ENCODE measurements around the gene MARCO. TPM values are rescaled to one million over a fixed set of nuclear protein-coding genes. Genes with fewer than 3 reads are reported as not detected.
A peak's percentile ranks its signal among the peaks of the same experiment; 100 is the strongest.

Gene MARCO
- polyA plus RNA-seq, 6 donors from 2014 or later, result 0.29 TPM; not detected in 5

DNA sequence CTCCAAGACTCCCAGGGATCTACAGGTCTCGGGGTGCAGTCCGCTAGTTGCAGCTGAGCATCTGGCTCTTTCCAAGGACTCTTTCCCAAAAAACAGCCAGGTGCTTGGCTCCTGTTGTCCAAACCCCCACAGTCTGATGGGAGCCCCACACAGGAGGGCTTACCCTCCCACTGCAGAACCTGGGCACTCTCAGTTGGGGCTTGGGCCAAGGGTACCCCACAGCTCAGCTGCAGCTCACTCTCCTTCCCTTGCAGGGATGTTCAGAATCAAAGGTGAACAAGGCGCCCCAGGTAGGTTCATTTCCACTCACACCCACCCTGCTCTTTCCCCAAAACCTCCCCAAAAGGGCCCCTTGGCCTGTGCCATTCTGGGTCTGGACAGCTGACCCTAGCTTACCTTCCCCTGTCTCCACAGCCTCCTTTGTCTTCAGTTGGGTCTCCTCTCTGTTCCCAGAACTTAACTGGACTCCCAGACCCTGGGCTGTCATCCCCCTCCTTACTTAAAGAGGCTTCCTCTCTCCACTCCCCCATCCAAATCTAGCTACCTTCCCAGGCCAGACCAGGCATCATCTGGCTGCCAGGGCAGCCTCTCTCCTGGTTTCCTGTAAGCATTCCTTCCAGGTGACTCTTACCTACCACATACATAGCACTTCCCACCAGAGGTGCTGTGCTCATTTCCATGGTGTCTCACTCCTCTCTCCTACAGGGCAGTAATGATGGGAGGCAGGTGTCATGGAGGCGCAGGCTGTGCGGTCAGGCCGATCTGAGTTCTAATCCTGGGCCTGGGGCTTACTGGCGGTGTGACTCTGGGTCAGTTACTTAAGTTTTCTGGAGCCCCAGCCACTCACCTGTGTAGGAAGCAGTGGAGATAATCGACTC is 29.5 kb downstream of the MARCO start:
- Mint-ChIP-seq H3K4me3 (no peak overlapping the region), H3K27ac (no peak overlapping the region), H3K27me3 (peaks cover 18 to 27% (median 26%) of the 10 kb centered on the region in 3 donors), H3K9me3 (peaks cover 0 to 5% (median 2%) of the 10 kb centered on the region in 7 donors), H3K36me3 (no peaks in the 10 kb centered on the region), H3K4me1 (no peaks in the 10 kb centered on the region)
- DNase-seq (no peak), ATAC-seq (ENCODE audit: low read depth in 2 of 2) (no peak)

GRCh38 chr2:118973542-118973951 is 31.6 kb downstream of the MARCO start:
- Mint-ChIP-seq H3K4me3 (no peak overlapping the region), H3K36me3 (no peaks in the 10 kb centered on the region)

DNA sequence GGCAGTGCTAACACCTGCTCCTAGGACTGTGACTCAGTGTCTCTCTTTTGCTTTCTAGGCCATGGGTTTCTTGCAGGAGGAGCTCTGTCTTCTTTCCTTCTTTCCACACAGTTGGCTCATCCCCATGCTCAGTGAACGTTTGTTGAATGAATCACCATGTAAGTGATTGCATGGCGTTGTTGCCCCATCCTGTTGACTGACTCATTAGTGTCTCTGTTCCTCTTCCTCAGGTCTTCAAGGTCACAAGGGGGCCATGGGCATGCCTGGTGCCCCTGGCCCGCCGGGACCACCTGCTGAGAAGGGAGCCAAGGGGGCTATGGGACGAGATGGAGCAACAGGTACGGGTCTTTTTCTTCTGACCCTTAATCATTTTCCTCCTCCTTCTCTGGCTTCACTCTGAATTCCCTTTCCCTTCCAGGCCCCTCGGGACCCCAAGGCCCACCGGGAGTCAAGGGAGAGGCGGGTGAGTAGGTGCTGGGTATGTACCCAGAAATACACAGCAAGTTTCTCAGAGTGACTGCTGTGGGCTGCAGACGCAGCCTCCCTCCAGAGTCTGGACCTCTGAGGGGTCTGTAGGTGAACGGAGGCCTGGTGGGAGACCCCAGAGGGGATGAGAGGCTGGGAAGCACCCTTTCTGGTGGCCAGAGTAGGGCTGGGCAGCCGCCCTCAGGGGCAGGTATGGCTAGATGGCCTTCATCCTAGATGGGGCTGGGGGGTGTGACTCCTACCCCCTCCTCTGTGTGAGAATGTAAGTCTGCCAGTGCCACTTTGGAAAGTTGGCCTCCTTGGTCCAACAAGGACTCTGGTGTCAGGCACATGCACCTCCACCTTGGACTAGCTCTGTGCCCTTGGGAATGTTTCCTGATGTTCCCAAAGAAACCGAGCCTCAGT is 32.4 kb downstream of the MARCO start:
- Mint-ChIP-seq H3K27me3 (peaks cover 15 to 20% (median 17%) of the 10 kb centered on the region in 3 donors), H3K9me3 (peaks cover 2 to 10% (median 5%) of the 10 kb centered on the region in 7 donors), H3K4me3 (peak overlapping the region in 1 of 8 donors; percentile 35), H3K36me3 (no peaks in the 10 kb centered on the region), H3K27ac (no peak overlapping the region), H3K4me1 (no peaks in the 10 kb centered on the region)
- no peak for DNase-seq
- no peak for ATAC-seq (ENCODE audit: low read depth in 2 of 2)

More at GRCh38 chr2:118973542-118973951, 31.6 kb downstream of the MARCO start:
- Mint-ChIP-seq H3K9me3 (peaks cover 2 to 10% (median 5%) of the 10 kb centered on the region in 7 donors), H3K27ac (no peak overlapping the region), H3K27me3 (peaks cover 15 to 22% (median 17%) of the 10 kb centered on the region in 3 donors), H3K4me1 (no peaks in the 10 kb centered on the region)
- DNase-seq (no peak), ATAC-seq (ENCODE audit: low read depth in 2 of 2) (no peak)

GRCh38 chr2:118975133-118975532 is 33.1 kb downstream of the MARCO start:
- Mint-ChIP-seq H3K36me3 (no peaks in the 10 kb centered on the region), H3K9me3 (peaks cover 2 to 10% (median 5%) of the 10 kb centered on the region in 7 donors), H3K27me3 (peaks cover 15 to 19% (median 17%) of the 10 kb centered on the region in 3 donors), H3K4me3 (peak overlapping the region in 1 of 8 donors; percentile 59), H3K4me1 (no peaks in the 10 kb centered on the region), H3K27ac (peak overlapping the region in 1 of 6 donors; percentile 10)
- ATAC-seq (ENCODE audit: low read depth in 2 of 2) (no peak), DNase-seq (no peak)

DNA sequence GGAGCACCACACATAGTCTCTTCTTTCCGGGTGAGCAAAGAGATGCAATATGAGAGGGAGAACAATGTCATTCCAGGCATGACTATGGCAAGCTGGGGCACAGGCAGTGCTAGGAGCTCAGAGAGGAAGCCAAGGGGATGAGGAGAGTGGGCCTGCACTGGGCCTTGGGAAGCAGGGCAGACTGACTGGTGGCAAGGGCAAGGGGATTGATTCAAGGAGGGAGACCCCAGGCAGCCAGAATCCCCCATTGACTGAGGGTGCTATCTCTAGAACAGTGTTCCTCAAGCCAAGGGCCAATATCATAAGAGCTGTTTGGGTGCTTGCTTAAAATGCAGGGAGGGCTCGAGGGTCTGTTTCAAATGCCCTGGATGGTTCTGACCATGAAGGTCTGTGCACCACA is 36.1 kb downstream of the MARCO start:
- no peak for DNase-seq
- Mint-ChIP-seq H3K4me1 (no peaks in the 10 kb centered on the region), H3K9me3 (peaks cover 2 to 10% (median 6%) of the 10 kb centered on the region in 7 donors), H3K27me3 (peaks cover 8 to 23% (median 17%) of the 10 kb centered on the region in 3 donors), H3K36me3 (no peaks in the 10 kb centered on the region), H3K4me3 (no peak overlapping the region), H3K27ac (no peak overlapping the region)
- ATAC-seq (ENCODE audit: low read depth in 2 of 2), result no peak

DNA sequence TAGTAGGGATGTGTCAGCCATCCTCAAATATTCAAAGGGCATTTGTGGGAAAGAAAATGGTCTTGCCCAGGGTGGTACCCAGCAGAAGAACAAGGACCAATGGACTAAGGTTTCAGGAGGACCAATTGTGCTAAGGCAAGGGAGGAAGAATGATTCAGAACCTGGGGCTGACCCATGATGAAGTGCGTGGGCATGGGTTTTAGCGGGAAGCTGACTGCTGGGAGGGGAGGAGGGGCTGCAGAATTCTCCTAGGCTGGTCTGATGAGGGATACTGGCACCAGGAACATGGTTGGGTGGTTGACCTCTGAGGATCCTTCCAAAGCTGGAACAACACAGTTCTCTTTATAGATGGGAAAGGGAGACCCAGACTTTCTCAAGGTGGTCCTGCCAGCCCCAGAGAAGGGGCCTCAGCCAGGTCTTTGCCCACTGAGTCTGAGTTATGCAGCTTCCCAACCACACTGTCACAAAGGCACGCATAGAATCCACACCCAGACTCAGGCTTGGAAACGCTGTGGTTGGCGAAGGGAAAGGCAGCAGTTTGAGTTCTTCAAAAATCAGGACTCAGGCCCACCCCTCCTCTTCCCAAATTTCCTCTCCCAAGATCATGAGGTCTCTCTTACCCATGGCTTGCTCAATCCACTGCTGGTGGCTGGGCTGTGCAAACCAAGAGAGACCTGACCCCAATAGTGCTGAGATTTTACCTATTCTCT is 37.3 kb downstream of the MARCO start:
- no peak for DNase-seq
- no peaks in the 10 kb centered on the region for H3K36me3 Mint-ChIP-seq
- H3K9me3 Mint-ChIP-seq, result peaks cover 2 to 10% (median 6%) of the 10 kb centered on the region in 7 donors
- ATAC-seq (ENCODE audit: low read depth in 2 of 2), result no peak
- H3K4me1 Mint-ChIP-seq, result no peaks in the 10 kb centered on the region
- no peak overlapping the region for H3K4me3 Mint-ChIP-seq
- H3K27ac Mint-ChIP-seq, result no peak overlapping the region
- peaks cover 1 to 17% (median 15%) of the 10 kb centered on the region in 3 donors for H3K27me3 Mint-ChIP-seq

GRCh38 chr2:118980022-118980421 is 38.0 kb downstream of the MARCO start:
- no peaks in the 10 kb centered on the region for H3K36me3 Mint-ChIP-seq
- H3K4me1 Mint-ChIP-seq, result no peaks in the 10 kb centered on the region
- H3K9me3 Mint-ChIP-seq, result peaks cover 2 to 10% (median 6%) of the 10 kb centered on the region in 7 donors
- no peak overlapping the region for H3K27ac Mint-ChIP-seq
- ATAC-seq (ENCODE audit: low read depth in 2 of 2) (no peak), DNase-seq (no peak)
- no peak overlapping the region for H3K4me3 Mint-ChIP-seq
- peaks cover 0 to 18% (median 13%) of the 10 kb centered on the region in 3 donors for H3K27me3 Mint-ChIP-seq

DNA sequence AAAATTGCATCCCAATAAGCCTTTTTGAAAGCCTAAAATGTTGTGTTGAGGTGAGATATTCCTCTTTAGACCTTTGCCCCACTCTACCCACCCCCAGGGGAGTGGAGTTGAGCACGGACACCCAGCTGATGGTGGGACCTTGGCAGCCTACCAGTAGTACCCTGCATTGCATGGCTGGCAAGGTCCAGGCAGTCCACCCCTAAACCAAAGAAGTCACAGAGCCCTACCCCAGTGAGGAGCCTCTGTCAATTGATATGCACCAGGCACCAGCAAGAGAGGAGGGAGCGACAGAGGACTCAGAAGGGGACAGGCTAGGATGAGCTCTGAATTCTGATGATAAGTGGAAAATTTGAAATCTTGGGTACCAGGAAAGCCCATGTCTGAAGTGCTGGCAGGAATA is 38.6 kb downstream of the MARCO start:
- peaks cover 0 to 18% (median 8%) of the 10 kb centered on the region in 3 donors for H3K27me3 Mint-ChIP-seq
- H3K27ac Mint-ChIP-seq, result peak overlapping the region in 1 of 6 donors; percentile 77
- no peak overlapping the region for H3K4me3 Mint-ChIP-seq
- DNase-seq, result no peak
- no peaks in the 10 kb centered on the region for H3K36me3 Mint-ChIP-seq
- no peaks in the 10 kb centered on the region for H3K4me1 Mint-ChIP-seq
- ATAC-seq (ENCODE audit: low read depth in 2 of 2), result no peak
- H3K9me3 Mint-ChIP-seq, result peaks cover 2 to 10% (median 5%) of the 10 kb centered on the region in 7 donors

DNA sequence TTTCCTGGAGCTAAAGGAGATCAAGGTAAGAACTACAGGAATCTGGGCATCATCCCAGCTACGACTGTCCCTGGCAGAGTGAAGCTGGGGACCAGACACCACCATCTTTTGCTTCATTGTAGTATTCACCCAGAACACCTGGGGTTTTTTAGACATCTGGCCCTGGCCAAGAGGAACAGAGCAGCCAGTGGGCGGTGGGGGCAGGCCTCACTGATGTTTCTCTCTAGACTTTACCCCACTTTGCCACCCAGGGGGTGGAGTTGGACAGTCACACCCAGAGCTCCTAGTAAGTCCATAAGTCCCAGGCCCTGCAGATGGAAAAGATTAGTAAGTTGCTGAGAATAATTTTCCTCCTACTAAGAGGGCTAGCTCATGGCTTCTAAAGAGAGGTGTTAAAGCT is 39.6 kb downstream of the MARCO start:
- ATAC-seq (ENCODE audit: low read depth in 2 of 2) (no peak), DNase-seq (no peak)
- Mint-ChIP-seq H3K9me3 (peaks cover 0 to 6% (median 2%) of the 10 kb centered on the region in 7 donors), H3K4me3 (peak overlapping the region in 1 of 8 donors; percentile 7), H3K27me3 (peaks cover 7 to 18% (median 14%) of the 10 kb centered on the region in 3 donors), H3K4me1 (no peaks in the 10 kb centered on the region), H3K36me3 (no peaks in the 10 kb centered on the region), H3K27ac (no peak overlapping the region)

GRCh38 chr2:118982039-118982438 is 40.0 kb downstream of the MARCO start:
- ATAC-seq (ENCODE audit: low read depth in 2 of 2) (no peak), DNase-seq (no peak)
- Mint-ChIP-seq H3K27me3 (peaks cover 8 to 15% (median 14%) of the 10 kb centered on the region in 3 donors), H3K9me3 (peaks cover 0 to 5% (median under 1%) of the 10 kb centered on the region in 7 donors), H3K36me3 (no peaks in the 10 kb centered on the region), H3K27ac (no peak overlapping the region), H3K4me1 (no peaks in the 10 kb centered on the region), H3K4me3 (peak overlapping the region in 1 of 8 donors; percentile 42)

- H3K27ac Mint-ChIP-seq, result no peak overlapping the region
- ATAC-seq (ENCODE audit: low read depth in 2 of 2), result no peak
- DNase-seq, result no peak
- H3K4me1 Mint-ChIP-seq, result no peaks in the 10 kb centered on the region
- peaks cover 8 to 15% (median 14%) of the 10 kb centered on the region in 3 donors for H3K27me3 Mint-ChIP-seq
- no peaks in the 10 kb centered on the region for H3K36me3 Mint-ChIP-seq
- H3K4me3 Mint-ChIP-seq, result no peak overlapping the region
- H3K9me3 Mint-ChIP-seq, result peaks cover 0 to 3% (median 0%) of the 10 kb centered on the region in 7 donors
Observed at GRCh38 chr2:118983133-118983532, 41.1 kb downstream of the MARCO start.

GRCh38 chr2:118983915-118984314 is 41.9 kb downstream of the MARCO start:
- no peak for ATAC-seq (ENCODE audit: low read depth in 2 of 2)
- H3K4me3 Mint-ChIP-seq, result no peak overlapping the region

DNA sequence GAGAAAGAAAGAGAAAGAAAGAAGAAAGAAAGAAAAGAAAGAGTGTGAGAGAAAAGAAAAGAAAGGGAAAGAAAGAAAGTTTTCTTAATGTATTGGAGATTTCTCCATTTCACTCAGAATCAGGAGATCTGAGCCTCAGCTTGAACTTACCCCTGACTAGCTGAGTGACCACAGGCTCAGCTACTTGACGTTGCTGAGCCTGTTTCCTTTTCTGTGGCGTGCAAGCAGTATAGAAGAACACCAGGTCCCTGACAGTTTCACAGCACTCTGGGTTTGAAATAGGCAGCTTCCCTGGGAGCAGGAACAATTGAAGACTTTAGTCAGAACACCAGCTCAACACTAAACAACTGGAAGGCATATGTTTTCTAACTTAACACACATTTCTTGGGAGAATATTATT is 44.7 kb downstream of the MARCO start:
- no peak for DNase-seq
- no peak overlapping the region for H3K27ac Mint-ChIP-seq
- no peaks in the 10 kb centered on the region for H3K4me1 Mint-ChIP-seq
- no peak for ATAC-seq (ENCODE audit: low read depth in 2 of 2)
- H3K4me3 Mint-ChIP-seq, result no peak overlapping the region
- peaks cover 6 to 15% (median 8%) of the 10 kb centered on the region in 3 donors for H3K27me3 Mint-ChIP-seq
- no peaks in the 10 kb centered on the region for H3K36me3 Mint-ChIP-seq
- peaks cover 0 to 1% (median 0%) of the 10 kb centered on the region in 7 donors for H3K9me3 Mint-ChIP-seq

More at GRCh38 chr2:118983915-118984314, 41.9 kb downstream of the MARCO start:
- Mint-ChIP-seq H3K27me3 (peaks cover 8 to 15% (median 14%) of the 10 kb centered on the region in 3 donors), H3K9me3 (peaks cover 0 to 3% (median 0%) of the 10 kb centered on the region in 7 donors), H3K36me3 (no peaks in the 10 kb centered on the region), H3K4me1 (no peaks in the 10 kb centered on the region), H3K27ac (no peak overlapping the region)
- no peak for DNase-seq
